ENCODE results near the gene GALNTL6. TPM values are rescaled to one million over a fixed set of nuclear protein-coding genes. Genes with fewer than 3 reads are reported as not detected.

Gene GALNTL6
- total and polyA plus RNA-seq, 7 donors: 0.14 to 2.5 (median 0.42) TPM; not detected in 1

- intact Hi-C loops (cut with DNase I): no loop called here
- no peak for DNase-seq
- Histone ChIP-seq H3K27me3 (no peaks in the 10 kb centered on the region), H3K4me1 (no peaks in the 10 kb centered on the region), H3K36me3 (no peaks in the 10 kb centered on the region), H3K4me3 (no peak overlapping the region), H3K27ac (no peak overlapping the region), H3K9me3 (no peaks in the 10 kb centered on the region)
- TF ChIP-seq CTCF (IDR thresholded peaks at IDR 0.05) (no peak), EP300 (IDR thresholded peaks at IDR 0.05) (no peak), POLR2A (IDR thresholded peaks at IDR 0.05) (no peak), POLR2AphosphoS5 (IDR thresholded peaks at IDR 0.05) (no peak)
- 7 to 30% methylated on average over 1 of the region's 1 CpG for WGBS, 2 donors
Observed at GRCh38 chr4:171954650-171955049, 141.4 kb downstream of the GALNTL6 start.

GRCh38 chr4:171956678-171957077, 143.5 kb downstream of the GALNTL6 start:
- no peaks in the 10 kb centered on the region for H3K9me3 ChIP-seq
- no peaks in the 10 kb centered on the region for H3K4me1 ChIP-seq
- intact Hi-C loops (cut with DNase I): no loop called here
- no peaks in the 10 kb centered on the region for H3K27me3 ChIP-seq
- no peak overlapping the region for H3K27ac ChIP-seq
- no peak overlapping the region for H3K4me3 ChIP-seq
- TF ChIP-seq EP300 (IDR thresholded peaks at IDR 0.05) (no peak), POLR2A (IDR thresholded peaks at IDR 0.05) (no peak), POLR2AphosphoS5 (IDR thresholded peaks at IDR 0.05) (no peak), CTCF (IDR thresholded peaks at IDR 0.05) (no peak)
- no peak for DNase-seq
- H3K36me3 ChIP-seq: no peaks in the 10 kb centered on the region
- WGBS, 2 donors: 76 to 81% methylated on average over 4 of the region's 4 CpGs

GRCh38 chr4:171962110-171962509, 148.9 kb downstream of the GALNTL6 start:
- Histone ChIP-seq H3K36me3 (no peaks in the 10 kb centered on the region), H3K4me3 (no peak overlapping the region), H3K4me1 (no peaks in the 10 kb centered on the region), H3K9me3 (no peaks in the 10 kb centered on the region), H3K27ac (no peak overlapping the region), H3K27me3 (no peaks in the 10 kb centered on the region)
- intact Hi-C loops (cut with DNase I): no loop called here
- WGBS, 2 donors: 77 to 80% methylated on average over 5 of the region's 5 CpGs
- DNase-seq: no peak
- no peak for TF ChIP-seq CTCF (IDR thresholded peaks at IDR 0.05)
- no peak for TF ChIP-seq POLR2A (IDR thresholded peaks at IDR 0.05)
- no peak for TF ChIP-seq EP300 (IDR thresholded peaks at IDR 0.05)
- no peak for TF ChIP-seq POLR2AphosphoS5 (IDR thresholded peaks at IDR 0.05)

- Histone ChIP-seq H3K27me3 (no peaks in the 10 kb centered on the region), H3K9me3 (no peaks in the 10 kb centered on the region), H3K4me3 (no peak overlapping the region), H3K27ac (no peak overlapping the region), H3K4me1 (no peaks in the 10 kb centered on the region), H3K36me3 (no peaks in the 10 kb centered on the region)
- TF ChIP-seq POLR2AphosphoS5 (IDR thresholded peaks at IDR 0.05) (no peak), EP300 (IDR thresholded peaks at IDR 0.05) (no peak), CTCF (IDR thresholded peaks at IDR 0.05) (no peak), POLR2A (IDR thresholded peaks at IDR 0.05) (no peak)
- WGBS, 2 donors: 67 to 70% methylated on average over 2 of the region's 2 CpGs
- DNase-seq: no peak
- intact Hi-C loops (cut with DNase I): no loop called here
Observed at GRCh38 chr4:171966356-171966755, 153.2 kb downstream of the GALNTL6 start.

- Histone ChIP-seq H3K4me3 (no peak overlapping the region), H3K9me3 (no peaks in the 10 kb centered on the region), H3K36me3 (no peaks in the 10 kb centered on the region), H3K27ac (no peak overlapping the region), H3K27me3 (no peaks in the 10 kb centered on the region), H3K4me1 (no peaks in the 10 kb centered on the region)
- DNase-seq: no peak
- intact Hi-C loops (cut with DNase I): no loop called here
- TF ChIP-seq EP300 (IDR thresholded peaks at IDR 0.05) (no peak), CTCF (IDR thresholded peaks at IDR 0.05) (no peak), POLR2A (IDR thresholded peaks at IDR 0.05) (no peak), POLR2AphosphoS5 (IDR thresholded peaks at IDR 0.05) (no peak)
Observed at GRCh38 chr4:171978216-171978615, 165.0 kb downstream of the GALNTL6 start.
